Ishikawa (cell line): ENCODE measurements around the gene NFIX.

Experiments used
- CEBPB ChIP-seq: IDR thresholded peaks from 2 replicates; pipeline ENCODE4 v1.6.1; 2012
- CREB1 ChIP-seq: IDR thresholded peaks from 2 replicates; pipeline ENCODE4 v1.6.1; 2012; ENCODE audit warnings: low read depth
- EGR1 ChIP-seq: IDR thresholded peaks from 2 replicates; pipeline ENCODE4 v1.6.1; 2012
- EP300 ChIP-seq: IDR thresholded peaks from 2 replicates; pipeline ENCODE4 v1.6.1; 2012; ENCODE audit warnings: borderline replicate concordance
- FOXM1 ChIP-seq: IDR thresholded peaks from 2 replicates; pipeline ENCODE4 v1.6.1; 2012; ENCODE audit warnings: low read depth, borderline replicate concordance
- NFIC ChIP-seq: IDR thresholded peaks from 2 replicates; pipeline ENCODE4 v1.6.1; 2012
- RAD21 ChIP-seq: IDR thresholded peaks from 2 replicates; pipeline ENCODE4 v1.6.1; 2012; ENCODE audit warnings: low read depth
- TAF1 ChIP-seq: IDR thresholded peaks from 2 replicates; pipeline ENCODE4 v1.6.1; 2012; ENCODE audit warnings: low read depth, mild to moderate bottlenecking
- TCF12 ChIP-seq: IDR thresholded peaks from 2 replicates; pipeline ENCODE4 v1.6.1; 2012; ENCODE audit warnings: low read depth
- TEAD4 ChIP-seq: IDR thresholded peaks from 2 replicates; pipeline ENCODE4 v1.6.1; 2012
- YY1 ChIP-seq: IDR thresholded peaks from 2 replicates; pipeline ENCODE4 v1.6.1; 2012; ENCODE audit warnings: low read depth
- ZBTB7A ChIP-seq: IDR thresholded peaks from 2 replicates; pipeline ENCODE4 v1.6.1; 2012; ENCODE audit warnings: low read depth
- TF ChIP-seq, protein P1 (sequence below): IDR thresholded peaks from 2 replicates; pipeline ENCODE4 v1.6.1; 2012; ENCODE audit warnings: low read depth, mild to moderate bottlenecking
- TF ChIP-seq, protein P2 (sequence below): IDR thresholded peaks from 2 replicates; pipeline ENCODE4 v1.6.1; 2012
- TF ChIP-seq, protein P3 (sequence below): IDR thresholded peaks from 2 replicates; pipeline ENCODE4 v1.6.1; 2012

NFIX gene

GRCh38 chr19:13066226-13066625 is 71.0 kb downstream of the NFIX start:
- TF ChIP-seq, protein P1, sequence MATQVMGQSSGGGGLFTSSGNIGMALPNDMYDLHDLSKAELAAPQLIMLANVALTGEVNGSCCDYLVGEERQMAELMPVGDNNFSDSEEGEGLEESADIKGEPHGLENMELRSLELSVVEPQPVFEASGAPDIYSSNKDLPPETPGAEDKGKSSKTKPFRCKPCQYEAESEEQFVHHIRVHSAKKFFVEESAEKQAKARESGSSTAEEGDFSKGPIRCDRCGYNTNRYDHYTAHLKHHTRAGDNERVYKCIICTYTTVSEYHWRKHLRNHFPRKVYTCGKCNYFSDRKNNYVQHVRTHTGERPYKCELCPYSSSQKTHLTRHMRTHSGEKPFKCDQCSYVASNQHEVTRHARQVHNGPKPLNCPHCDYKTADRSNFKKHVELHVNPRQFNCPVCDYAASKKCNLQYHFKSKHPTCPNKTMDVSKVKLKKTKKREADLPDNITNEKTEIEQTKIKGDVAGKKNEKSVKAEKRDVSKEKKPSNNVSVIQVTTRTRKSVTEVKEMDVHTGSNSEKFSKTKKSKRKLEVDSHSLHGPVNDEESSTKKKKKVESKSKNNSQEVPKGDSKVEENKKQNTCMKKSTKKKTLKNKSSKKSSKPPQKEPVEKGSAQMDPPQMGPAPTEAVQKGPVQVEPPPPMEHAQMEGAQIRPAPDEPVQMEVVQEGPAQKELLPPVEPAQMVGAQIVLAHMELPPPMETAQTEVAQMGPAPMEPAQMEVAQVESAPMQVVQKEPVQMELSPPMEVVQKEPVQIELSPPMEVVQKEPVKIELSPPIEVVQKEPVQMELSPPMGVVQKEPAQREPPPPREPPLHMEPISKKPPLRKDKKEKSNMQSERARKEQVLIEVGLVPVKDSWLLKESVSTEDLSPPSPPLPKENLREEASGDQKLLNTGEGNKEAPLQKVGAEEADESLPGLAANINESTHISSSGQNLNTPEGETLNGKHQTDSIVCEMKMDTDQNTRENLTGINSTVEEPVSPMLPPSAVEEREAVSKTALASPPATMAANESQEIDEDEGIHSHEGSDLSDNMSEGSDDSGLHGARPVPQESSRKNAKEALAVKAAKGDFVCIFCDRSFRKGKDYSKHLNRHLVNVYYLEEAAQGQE = no peak

GRCh38 chr19:13066933-13067807 is 71.9 kb downstream of the NFIX start:
- TF ChIP-seq NFIC (no peak), YY1 (no peak), TAF1 (no peak), CEBPB (no peak), EGR1 (no peak)
- TF ChIP-seq, protein P2, sequence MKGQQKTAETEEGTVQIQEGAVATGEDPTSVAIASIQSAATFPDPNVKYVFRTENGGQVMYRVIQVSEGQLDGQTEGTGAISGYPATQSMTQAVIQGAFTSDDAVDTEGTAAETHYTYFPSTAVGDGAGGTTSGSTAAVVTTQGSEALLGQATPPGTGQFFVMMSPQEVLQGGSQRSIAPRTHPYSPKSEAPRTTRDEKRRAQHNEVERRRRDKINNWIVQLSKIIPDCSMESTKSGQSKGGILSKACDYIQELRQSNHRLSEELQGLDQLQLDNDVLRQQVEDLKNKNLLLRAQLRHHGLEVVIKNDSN = no peak

DNA sequence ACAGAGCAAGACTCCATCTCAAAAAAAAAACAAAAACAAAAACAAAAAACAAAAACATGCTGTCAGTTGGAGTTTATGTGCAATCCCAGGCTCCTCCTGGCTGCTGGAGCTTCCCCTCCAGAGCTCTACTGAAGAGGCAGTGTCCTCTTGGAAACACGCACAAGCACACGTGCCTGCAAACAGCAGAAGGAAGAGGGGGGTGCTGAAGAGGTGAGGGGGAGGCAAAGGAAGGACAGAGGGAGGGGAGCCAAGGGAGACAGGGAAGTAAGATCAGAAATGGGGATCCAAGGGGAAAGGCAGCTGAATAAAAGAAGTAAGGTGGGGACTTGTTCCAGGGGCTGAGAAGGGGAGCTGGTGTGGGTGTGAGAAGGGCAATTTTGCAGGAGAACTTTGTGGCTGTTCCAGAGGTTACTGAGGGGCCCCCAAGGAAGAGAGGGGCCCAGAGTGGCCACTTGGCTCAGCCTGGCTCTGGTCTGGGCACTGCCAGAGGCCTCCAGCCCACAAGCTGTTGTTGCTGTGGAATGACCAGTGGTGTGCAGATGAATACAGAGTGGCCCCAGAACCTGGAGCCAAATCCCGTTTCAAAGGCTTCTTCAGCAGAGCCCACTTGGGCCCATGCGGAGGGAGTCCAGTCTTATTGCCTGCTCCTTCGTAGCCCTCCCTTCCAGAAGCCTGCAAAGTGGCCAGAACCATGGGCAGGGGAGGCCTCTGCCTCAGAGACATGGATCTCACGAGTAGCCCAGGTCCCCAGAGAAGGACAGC is 73.0 kb downstream of the NFIX start:
- no peak for TF ChIP-seq ZBTB7A
- no peak for TF ChIP-seq RAD21
- no peak for TF ChIP-seq FOXM1
- no peak for TF ChIP-seq TEAD4
- no peak for TF ChIP-seq EGR1
- no peak for TF ChIP-seq TAF1
- no peak for TF ChIP-seq TCF12

DNA sequence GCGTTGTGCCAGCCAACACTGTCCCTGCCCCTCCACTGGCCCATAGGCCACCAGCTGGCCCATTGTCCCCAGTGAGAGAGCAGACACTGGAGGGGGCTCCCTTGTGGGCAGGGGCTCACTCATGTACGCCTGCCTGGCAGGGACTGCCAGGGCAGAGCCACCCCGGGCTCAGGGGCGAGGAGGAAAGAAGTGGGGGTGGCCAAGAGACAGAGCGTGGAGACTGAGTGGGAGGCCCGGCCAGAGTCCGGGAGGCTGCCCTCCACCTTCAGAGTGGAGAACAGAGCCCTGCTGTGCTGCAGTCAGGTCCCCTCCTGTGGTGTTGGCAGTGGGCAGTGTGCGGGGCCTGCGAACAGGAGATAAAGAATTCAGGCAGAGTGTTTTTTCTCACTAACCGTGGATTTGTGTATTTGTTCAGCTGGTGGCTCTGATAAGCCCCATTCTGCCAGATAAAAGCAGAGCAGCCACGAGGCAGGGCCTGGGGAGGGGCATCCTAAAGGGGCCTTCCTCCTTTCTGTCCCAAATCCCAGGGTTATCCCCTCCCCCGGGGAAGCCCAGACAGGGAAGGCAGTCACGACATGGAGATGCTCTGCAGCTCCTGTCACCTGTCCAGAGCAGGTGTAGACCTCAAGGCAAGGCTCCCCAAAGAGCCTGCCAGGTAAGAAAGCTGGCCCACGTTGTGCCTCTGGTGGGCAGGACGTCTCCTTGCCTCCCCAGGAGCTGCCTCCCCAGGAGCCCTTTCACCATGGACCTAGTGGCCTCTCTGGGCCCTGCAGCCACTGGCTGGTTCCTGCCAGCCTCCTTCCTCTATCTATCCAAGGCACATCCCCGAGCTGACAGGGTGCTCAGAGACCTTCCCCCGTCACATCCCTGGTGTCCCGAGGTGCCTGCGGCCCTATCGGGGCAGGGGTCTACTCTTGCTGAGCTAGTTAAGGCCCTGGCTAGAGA is 74.4 kb downstream of the NFIX start:
- TF ChIP-seq CEBPB (no peak), RAD21 (no peak), EP300 (no peak), CREB1 (no peak), ZBTB7A (no peak), FOXM1 (no peak), YY1 (no peak)
- TF ChIP-seq, protein P3, sequence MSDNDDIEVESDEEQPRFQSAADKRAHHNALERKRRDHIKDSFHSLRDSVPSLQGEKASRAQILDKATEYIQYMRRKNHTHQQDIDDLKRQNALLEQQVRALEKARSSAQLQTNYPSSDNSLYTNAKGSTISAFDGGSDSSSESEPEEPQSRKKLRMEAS = no peak

- TF ChIP-seq NFIC (no peak), TCF12 (no peak), YY1 (no peak), EGR1 (no peak), CREB1 (no peak), ZBTB7A (no peak), CEBPB (no peak), TEAD4 (no peak), EP300 (no peak), TAF1 (no peak), RAD21 (no peak), FOXM1 (no peak)
- TF ChIP-seq, protein P2 = no peak
- TF ChIP-seq, protein P3 = no peak
- TF ChIP-seq, protein P1 = no peak
Measured at GRCh38 chr19:13070425-13071140, 75.3 kb downstream of the NFIX start.
